Astrocyte of the cerebellum (primary cell): ENCODE results near the gene STX16.

ENCODE experiments used
- DNase-seq: peaks from one replicate; pipeline ENCODE4 v3.0.0-alpha.2; 2011; ENCODE audit warnings: low read depth
- H3K4me3 ChIP-seq: 2 replicates; pipeline ENCODE4 v1.5.1; 2011; ENCODE audit warnings: mild to moderate bottlenecking, low read depth, low read length, moderate library complexity
- in situ Hi-C: cut with HindIII; loops from 2 replicates; pipeline ENCODE4 v1.10.0; 2017; ENCODE audit warnings: low sequenced_read_pairs
- TF ChIP-seq, protein P1 (sequence below): IDR thresholded peaks from 2 replicates; pipeline ENCODE4 v1.5.1; 2012; ENCODE audit warnings: low read length, low read depth, moderate library complexity, mild to moderate bottlenecking; ENCODE audit errors: missing control alignments

The STX16 gene

DNA sequence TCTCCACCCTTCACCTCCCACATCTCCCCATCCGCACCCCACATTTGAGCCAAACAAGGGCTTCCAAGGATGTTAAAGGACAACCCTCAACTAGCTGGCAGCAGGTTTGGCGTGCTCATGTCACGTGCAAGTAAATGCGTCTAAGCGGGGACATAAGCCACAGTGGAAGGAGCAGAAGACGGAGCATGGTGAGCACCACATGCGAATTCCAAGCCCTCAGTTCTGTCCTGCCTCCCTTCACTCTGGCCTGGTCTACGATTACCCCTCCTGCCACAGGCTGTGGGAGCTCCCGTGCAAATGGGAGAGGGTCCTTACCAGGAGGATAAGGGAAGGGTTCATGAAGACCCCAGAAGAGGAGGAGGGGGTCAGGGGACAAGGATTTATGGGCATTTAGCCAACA lies 44.9 kb upstream of the STX16 start:
- no peak overlapping the region for H3K4me3 ChIP-seq
- TF ChIP-seq, protein P1, sequence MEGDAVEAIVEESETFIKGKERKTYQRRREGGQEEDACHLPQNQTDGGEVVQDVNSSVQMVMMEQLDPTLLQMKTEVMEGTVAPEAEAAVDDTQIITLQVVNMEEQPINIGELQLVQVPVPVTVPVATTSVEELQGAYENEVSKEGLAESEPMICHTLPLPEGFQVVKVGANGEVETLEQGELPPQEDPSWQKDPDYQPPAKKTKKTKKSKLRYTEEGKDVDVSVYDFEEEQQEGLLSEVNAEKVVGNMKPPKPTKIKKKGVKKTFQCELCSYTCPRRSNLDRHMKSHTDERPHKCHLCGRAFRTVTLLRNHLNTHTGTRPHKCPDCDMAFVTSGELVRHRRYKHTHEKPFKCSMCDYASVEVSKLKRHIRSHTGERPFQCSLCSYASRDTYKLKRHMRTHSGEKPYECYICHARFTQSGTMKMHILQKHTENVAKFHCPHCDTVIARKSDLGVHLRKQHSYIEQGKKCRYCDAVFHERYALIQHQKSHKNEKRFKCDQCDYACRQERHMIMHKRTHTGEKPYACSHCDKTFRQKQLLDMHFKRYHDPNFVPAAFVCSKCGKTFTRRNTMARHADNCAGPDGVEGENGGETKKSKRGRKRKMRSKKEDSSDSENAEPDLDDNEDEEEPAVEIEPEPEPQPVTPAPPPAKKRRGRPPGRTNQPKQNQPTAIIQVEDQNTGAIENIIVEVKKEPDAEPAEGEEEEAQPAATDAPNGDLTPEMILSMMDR, result no peak
- in situ Hi-C loops, result loop anchor here (5.0 kb wide), 1 partner anchor 104 kb away; no protein-coding TSS in a partner anchor
- no peak for DNase-seq

DNA sequence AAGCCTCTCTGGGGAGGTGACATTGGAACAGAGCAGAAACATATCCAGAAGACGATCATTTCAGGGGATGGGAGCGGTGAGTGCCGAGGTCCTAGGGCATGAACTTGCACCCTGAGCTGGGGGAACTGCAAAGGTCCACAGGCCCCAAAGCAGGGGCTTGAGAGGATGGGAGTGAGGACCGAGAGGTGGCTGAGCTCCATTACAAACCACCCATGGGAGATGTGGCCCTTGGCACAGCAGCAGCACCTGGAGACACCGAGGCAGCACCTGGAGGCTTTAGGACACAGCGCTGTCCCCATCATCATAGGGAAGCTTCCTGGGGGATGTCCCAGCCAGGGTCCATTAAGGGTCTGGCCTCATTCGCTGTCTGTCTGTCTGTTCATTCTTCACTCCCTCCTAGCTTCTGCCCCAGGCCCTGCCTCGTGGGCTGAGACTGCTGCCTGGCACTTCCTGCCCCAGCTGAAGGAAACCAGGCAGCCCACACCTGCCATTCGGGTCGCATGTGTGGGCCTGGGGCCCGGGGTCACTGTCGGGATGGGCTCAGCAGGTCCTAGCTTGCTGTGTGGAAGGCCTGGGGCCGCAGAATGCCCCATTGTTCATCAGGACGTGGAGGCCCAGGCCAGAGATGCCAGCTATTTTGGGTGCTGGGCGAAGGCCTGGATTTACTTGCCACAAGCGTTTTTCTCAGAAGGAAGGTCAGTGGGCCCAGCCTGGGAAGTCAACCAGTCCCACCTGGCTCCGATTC lies 42.8 kb upstream of the STX16 start:
- no peak for DNase-seq
- TF ChIP-seq, protein P1, result no peak
- in situ Hi-C loops, result loop anchor here (5.0 kb wide), 1 partner anchor 106 kb away; no protein-coding TSS in a partner anchor
- no peak overlapping the region for H3K4me3 ChIP-seq

DNA sequence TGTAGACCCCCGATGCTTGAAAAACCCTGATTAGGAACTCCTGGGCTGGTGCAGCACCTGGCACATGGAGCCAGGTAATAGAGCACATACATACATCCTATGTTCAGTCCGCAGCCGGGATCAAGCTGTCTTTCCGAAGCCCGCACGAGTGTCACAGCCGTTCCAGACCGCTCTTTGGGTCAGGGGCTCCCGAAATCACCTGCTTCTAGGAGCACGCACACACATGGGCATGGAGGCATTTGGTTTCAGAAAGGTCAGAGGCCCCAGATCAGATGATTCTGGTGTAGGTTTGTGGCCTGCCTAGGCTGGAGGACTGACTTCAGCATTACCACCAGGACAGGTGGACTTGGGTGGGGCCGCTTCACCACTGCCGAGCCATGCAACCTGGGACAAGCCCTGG lies 42.1 kb upstream of the STX16 start:
- H3K4me3 ChIP-seq, result no peak overlapping the region
- TF ChIP-seq, protein P1, result no peak
- no peak for DNase-seq
- in situ Hi-C loops, result loop anchor here (5.0 kb wide), 1 partner anchor 107 kb away; no protein-coding TSS in a partner anchor

DNA sequence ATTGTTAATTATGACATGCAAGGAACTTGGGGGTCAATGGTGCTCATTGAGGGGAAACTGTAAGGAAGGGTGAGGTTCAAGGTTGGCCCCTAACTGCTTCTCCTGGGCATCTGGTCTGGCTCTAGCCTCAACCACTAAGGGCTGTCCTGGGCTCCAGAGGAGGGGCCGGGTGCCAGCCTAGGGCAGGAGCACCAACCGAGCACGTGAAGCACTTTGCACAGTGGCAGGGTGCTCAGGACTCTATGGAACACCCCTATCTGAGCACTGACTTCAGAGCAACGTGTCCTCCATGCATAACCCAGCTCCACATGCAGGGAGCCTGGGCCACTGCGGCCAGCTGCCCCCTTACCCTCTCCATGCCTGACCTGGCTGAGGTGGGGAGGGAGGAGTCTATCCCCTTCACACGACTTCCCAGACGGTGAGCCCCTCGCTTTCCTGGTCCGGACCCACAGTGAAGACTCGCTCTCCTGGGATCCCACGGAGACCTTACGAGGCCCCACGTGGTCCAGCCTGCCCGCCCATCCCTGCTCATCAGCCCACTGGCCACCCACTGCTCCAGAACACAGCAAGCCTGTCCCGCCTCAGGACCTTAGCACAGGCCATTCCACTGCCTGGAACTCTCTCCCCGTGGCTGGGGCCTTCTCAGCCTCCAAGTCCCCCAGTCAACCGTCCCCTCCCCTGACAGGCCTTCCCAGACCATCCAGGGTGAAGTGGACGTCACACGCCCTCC lies 40.8 kb upstream of the STX16 start:
- no peak overlapping the region for H3K4me3 ChIP-seq
- DNase-seq, result no peak
- TF ChIP-seq, protein P1, result no peak
- in situ Hi-C loops, result no loop called here

DNA sequence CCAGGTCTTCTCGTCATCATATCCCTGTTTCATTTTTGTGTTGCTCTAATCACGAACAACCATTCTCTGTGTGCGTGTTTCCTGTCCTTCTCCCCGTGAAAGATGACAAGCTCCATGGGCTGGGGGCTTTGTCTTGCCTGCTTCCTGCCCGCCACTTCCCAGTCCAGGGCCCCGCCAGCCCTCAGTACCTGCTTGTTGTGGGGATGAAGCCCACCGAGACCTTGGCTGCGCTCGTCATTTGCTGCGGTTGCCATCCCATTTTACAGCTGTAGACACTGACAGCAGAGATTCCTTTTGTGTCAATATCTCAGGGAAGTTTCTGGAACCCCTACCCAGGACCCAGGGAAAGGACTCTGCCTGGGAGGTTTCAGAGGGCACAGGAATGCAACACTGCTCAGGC lies 40.3 kb upstream of the STX16 start:
- no peak for DNase-seq
- in situ Hi-C loops, result no loop called here
- H3K4me3 ChIP-seq, result no peak overlapping the region
- TF ChIP-seq, protein P1, result no peak

DNA sequence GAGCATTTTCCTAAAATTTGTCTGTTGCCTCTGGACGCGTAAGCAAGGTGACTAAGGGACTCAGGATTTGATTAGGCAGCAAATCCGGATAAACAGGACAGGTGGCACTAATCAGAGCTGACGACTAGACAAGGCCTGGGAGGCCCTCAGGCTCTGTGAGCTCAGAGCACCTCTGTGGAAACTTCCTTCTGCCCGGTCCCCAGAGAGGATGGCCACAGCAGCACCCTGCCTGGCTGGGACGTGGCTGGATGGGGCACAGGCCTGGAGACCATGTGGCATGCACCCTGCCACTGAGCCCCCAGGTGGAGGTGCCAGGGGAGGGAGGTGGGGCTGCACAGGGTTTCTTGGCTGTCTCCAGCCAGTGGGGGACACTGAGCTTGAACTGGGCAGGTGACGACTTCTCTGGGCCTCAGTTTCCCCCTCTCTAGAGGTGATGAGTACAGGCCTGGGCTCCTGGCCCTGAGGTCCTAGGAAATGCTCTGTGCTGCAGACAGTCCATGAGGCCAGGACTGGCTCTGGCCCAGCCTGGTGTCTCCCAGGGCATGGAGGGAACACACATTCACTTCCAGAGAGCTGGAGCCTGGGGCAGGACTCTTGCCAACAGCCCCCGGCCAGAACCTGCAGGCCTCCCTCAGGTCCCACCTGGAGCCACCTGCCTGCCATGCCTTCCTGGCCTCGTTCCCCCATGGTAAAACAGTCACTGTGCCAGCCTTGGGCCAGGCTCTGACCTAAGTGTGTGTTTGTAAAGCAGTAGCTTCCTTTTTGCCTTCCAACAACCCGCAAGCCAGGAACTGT lies 39.6 kb upstream of the STX16 start:
- no peak overlapping the region for H3K4me3 ChIP-seq
- in situ Hi-C loops, result no loop called here
- no peak for DNase-seq
- TF ChIP-seq, protein P1, result no peak
